SK-N-SH (cell line): ENCODE data around the gene ARPC5L. TPM values are rescaled to one million over a fixed set of nuclear protein-coding genes. Genes with fewer than 3 reads are reported as not detected.

ENCODE experiments used
- CTCF ChIA-PET: fragments of 300-600, 350-600 bp; formaldehyde crosslinking; extraction: SDS; loops from one replicate; lab custom pipeline; 2021; lab: Yijun Ruan, JAX
- POLR2A ChIA-PET: fragments of 350-600 bp; sonication (Branson Sonifier 250); formaldehyde crosslinking; extraction: SDS; loops from one replicate; lab custom pipeline; 2020; ENCODE audit warnings: antibody characterized with exemption, inconsistent platforms; lab: Yijun Ruan, JAX
- DNase-seq: peaks from one replicate; pipeline ENCODE4 v3.0.0; 2012
- H2AFZ ChIP-seq: fragments of 200-600 bp; sonication (generic); 2 replicates; pipeline ENCODE4 v1.8.1; 2016; ENCODE audit warnings: antibody characterized with exemption, mild to moderate bottlenecking, low read depth
- H3F3A ChIP-seq: fragments of 200-600 bp; sonication (generic); replicated peaks from 2 replicates; pipeline ENCODE3; 2016; ENCODE audit warnings: antibody characterized with exemption, mild to moderate bottlenecking; ENCODE audit not compliant: insufficient read depth
- H3K27ac ChIP-seq, 2 experiments: fragments of 200-500 bp in 1 of 2; fragments of 200-600 bp in 1 of 2; sonication (Bioruptor generic) in 1 of 2; sonication (generic), shearing (Covaris generic) in 1 of 2; 2 replicates each; pipeline versions ENCODE4 v1.5.1 to v1.6.1; 2014 to 2016; ENCODE audit warnings: low read depth in 2 of 2, inconsistent platforms in 1 of 2, low read length in 1 of 2, mild to moderate bottlenecking in 1 of 2, mixed read lengths in 1 of 2
- H3K27me3 ChIP-seq: fragments of 200-600 bp; sonication (generic), shearing (Covaris generic); 2 replicates; pipeline ENCODE4 v1.6.1; 2016; ENCODE audit warnings: mixed run types; ENCODE audit not compliant: insufficient read depth
- H3K36me3 ChIP-seq, 2 experiments: fragments of 200-500 bp in 1 of 2; fragments of 200-600 bp in 1 of 2; sonication (Bioruptor generic) in 1 of 2; sonication (generic) in 1 of 2; replicated peaks in 1 of 2; 2 replicates each; pipeline versions ENCODE3 to v1.5.1; 2014 to 2016; ENCODE audit warnings: low read length in 1 of 2, mild to moderate bottlenecking in 1 of 2; ENCODE audit not compliant: insufficient read depth in 2 of 2, control insufficient read depth in 1 of 2
- H3K4me1 ChIP-seq, 2 experiments: fragments of 200-500 bp in 1 of 2; fragments of 200-600 bp in 1 of 2; sonication (Bioruptor generic) in 1 of 2; sonication (generic), shearing (Covaris generic) in 1 of 2; 2 replicates each; pipeline versions ENCODE4 v1.5.1 to v1.6.1; 2014 to 2016; ENCODE audit warnings: low read depth in 1 of 2, low read length in 1 of 2, mixed run types in 1 of 2; ENCODE audit not compliant: insufficient read depth in 2 of 2, control insufficient read depth in 1 of 2
- H3K4me2 ChIP-seq: fragments of 200-600 bp; sonication (generic), shearing (Covaris generic); 2 replicates; pipeline ENCODE4 v1.6.1; 2017; ENCODE audit warnings: mixed run types
- H3K4me3 ChIP-seq, 2 experiments: fragments of 200-500 bp in 1 of 2; fragments of 200-600 bp in 1 of 2; sonication (Bioruptor generic) in 1 of 2; sonication (generic), shearing (Covaris generic) in 1 of 2; 2 replicates each; pipeline versions ENCODE4 v1.5.1 to v1.8.1; 2014 to 2016; ENCODE audit warnings: low read depth in 2 of 2, inconsistent platforms in 1 of 2, low read length in 1 of 2, mild to moderate bottlenecking in 1 of 2, mixed read lengths in 1 of 2, moderate library complexity in 1 of 2
- H3K79me2 ChIP-seq: fragments of 200-600 bp; sonication (generic); 2 replicates; pipeline ENCODE4 v1.8.1; 2017; ENCODE audit warnings: mild to moderate bottlenecking; ENCODE audit not compliant: insufficient read depth
- H3K9ac ChIP-seq: fragments of 200-600 bp; sonication (generic); 2 replicates; pipeline ENCODE4 v1.6.1; 2017; ENCODE audit warnings: mixed run types
- H3K9me2 ChIP-seq: fragments of 200-600 bp; sonication (generic); 2 replicates; pipeline ENCODE4 v1.6.1; 2017; ENCODE audit warnings: mixed run types
- H3K9me3 ChIP-seq: fragments of 200-600 bp; sonication (generic); 2 replicates; pipeline ENCODE4 v1.6.1; 2017; ENCODE audit warnings: mixed run types, mild to moderate bottlenecking, moderate library complexity
- H4K20me1 ChIP-seq: fragments of 200-600 bp; sonication (generic); 2 replicates; pipeline ENCODE4 v1.6.1; 2017; ENCODE audit warnings: mild to moderate bottlenecking, mixed run types; ENCODE audit not compliant: insufficient read depth
- CHD2 ChIP-seq: fragments of 150-350 bp; IDR thresholded peaks from 2 replicates; pipeline ENCODE4 v1.6.1; 2018; ENCODE audit warnings: low read length; ENCODE audit not compliant: partially characterized antibody
- ELF1 ChIP-seq: IDR thresholded peaks from 2 replicates; pipeline ENCODE4 v1.4.0; 2012
- EZH2phosphoT487 ChIP-seq: fragments of 200-600 bp; sonication (generic); IDR thresholded peaks from 2 replicates; pipeline ENCODE4 v1.6.1; 2017; ENCODE audit warnings: low read depth, mixed run types, mild to moderate bottlenecking, antibody characterized with exemption, moderate library complexity, borderline replicate concordance
- GABPA ChIP-seq: IDR thresholded peaks from 2 replicates; pipeline ENCODE4 v1.4.0; 2012; ENCODE audit warnings: low read depth, mild to moderate bottlenecking
- GATA2 ChIP-seq: sonication (generic); formaldehyde crosslinking; IDR thresholded peaks from 2 replicates; pipeline ENCODE4 v1.5.0; 2020; ENCODE audit warnings: mild to moderate bottlenecking, missing genetic modification reagents
- IRF3 ChIP-seq: fragments of 150-350 bp; IDR thresholded peaks from 2 replicates; pipeline ENCODE4 v1.6.1; 2016; ENCODE audit warnings: mild to moderate bottlenecking, low read depth, low read length
- MEF2A ChIP-seq: IDR thresholded peaks from 2 replicates; pipeline ENCODE4 v1.4.0; 2012; ENCODE audit warnings: low read depth, borderline replicate concordance
- SIN3A ChIP-seq: IDR thresholded peaks from 2 replicates; pipeline ENCODE4 v1.6.1; 2012; ENCODE audit warnings: low read depth, mild to moderate bottlenecking, low read length, moderate library complexity, borderline replicate concordance
- SMC3 ChIP-seq: IDR thresholded peaks from 2 replicates; pipeline ENCODE4 v1.6.1; 2012; ENCODE audit warnings: low read depth, low read length, improper control_type of control experiment
- TAF1 ChIP-seq: IDR thresholded peaks from 2 replicates; pipeline ENCODE4 v1.6.1; 2012; ENCODE audit warnings: low read depth, mild to moderate bottlenecking, low read length, moderate library complexity, borderline replicate concordance
- USF1 ChIP-seq: IDR thresholded peaks from 2 replicates; pipeline ENCODE4 v1.4.0; 2012; ENCODE audit warnings: low read depth, borderline replicate concordance
- YY1 ChIP-seq: IDR thresholded peaks from 2 replicates; pipeline ENCODE4 v1.4.0; 2012; ENCODE audit warnings: low read depth, mild to moderate bottlenecking
- ZBTB33 ChIP-seq: IDR thresholded peaks from 2 replicates; pipeline ENCODE4 v1.4.0; 2012; ENCODE audit warnings: low read depth, borderline replicate concordance
- WGBS: methylation state at CpG from one replicate; pipeline ENCODE4 v1.1.6; 2017; ENCODE audit warnings: low lambda C conversion rate; 5-methylcytosine and 5-hydroxymethylcytosine counted together
- polyA plus RNA-seq, 3 experiments: library from polyadenylated mRNA; depleted of rRNA; stranded (reverse); fragments of >200 nt; gene quantifications; 2 replicates each; pipeline ENCODE4 v1.2.3, GENCODE V29; 2012

ARPC5L gene
- polyA plus RNA-seq, 1 of the 3 experiments (the other 2 are of a cell fraction), result 73.1 TPM

DNA sequence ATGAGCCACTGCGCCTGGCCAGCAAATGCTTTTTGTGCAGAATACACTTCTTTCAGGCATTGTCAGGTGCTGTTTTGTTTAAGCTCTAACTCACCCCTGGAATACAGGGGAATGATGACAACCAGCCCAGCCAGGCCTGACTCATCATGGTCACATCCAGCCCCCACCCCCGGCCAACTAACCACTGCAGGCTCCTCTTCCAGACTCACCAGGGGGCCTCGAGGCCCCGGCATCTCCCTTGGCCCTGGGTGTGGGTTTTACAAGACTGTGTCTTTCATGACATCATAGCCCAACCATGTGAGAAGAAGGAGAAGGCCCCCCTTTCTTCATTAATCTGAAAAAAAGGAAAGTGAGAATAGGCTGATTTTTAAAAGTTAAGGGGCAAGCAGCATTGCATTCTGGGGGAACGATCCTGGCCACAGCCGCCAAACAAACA is 49.5 kb upstream of the ARPC5L start (continued):
- no peak for TF ChIP-seq IRF3
- no peak for TF ChIP-seq ZBTB33
- no peak for TF ChIP-seq CHD2
- peak; percentile 69; the same call in 1 of the 2 replicates for TF ChIP-seq MEF2A
- TF ChIP-seq TAF1, result no peak
- no peak for TF ChIP-seq GATA2 (CRISPR knock-in tag)
- TF ChIP-seq SMC3, result no peak

DNA sequence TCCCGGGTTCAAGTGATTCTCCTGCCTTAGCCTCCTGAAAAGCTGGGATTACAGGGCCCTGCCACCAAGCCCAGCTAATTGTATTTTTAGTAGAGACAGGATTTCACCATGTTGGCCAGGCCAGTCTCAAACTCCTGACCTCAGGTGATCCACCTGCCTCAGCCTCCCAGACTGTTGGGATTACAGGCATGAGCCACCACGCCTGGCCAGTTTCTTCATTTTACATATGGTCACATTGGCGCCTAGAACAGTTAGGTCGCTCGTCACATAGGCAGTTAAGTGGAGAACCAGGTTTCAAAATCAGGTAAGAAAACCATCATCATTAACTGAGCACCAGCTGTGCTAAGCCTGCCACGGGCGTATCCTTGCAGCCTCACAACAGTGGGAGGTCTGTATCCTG is 48.9 kb upstream of the ARPC5L start:
- H2AFZ ChIP-seq, result no peak overlapping the region
- ChIA-PET POLR2A (no interaction called here), CTCF (interaction anchor here (1.2 to 3.3 kb wide), 6 partner anchors 36 to 46 kb away, joined by 3 to 22 read pairs (median 5); partner anchors contain the start of genes NR6A1 and WDR38)
- H3K9me3 ChIP-seq, result no peaks in the 10 kb centered on the region
- TF ChIP-seq CHD2 (no peak), YY1 (no peak), ELF1 (no peak), IRF3 (no peak), SIN3A (no peak), EZH2phosphoT487 (no peak), GABPA (no peak), USF1 (no peak)
- 97% methylated on average over 7 of the region's 7 CpGs for WGBS
- no peaks in the 10 kb centered on the region for H3K9me2 ChIP-seq
- peak overlapping the region in 1 of 2 experiments; percentile 72; a peak in 2 of 4 replicates for H3K27ac ChIP-seq
- no peaks in the 10 kb centered on the region for H4K20me1 ChIP-seq
- no peak overlapping the region for H3K4me3 ChIP-seq
- no peak for DNase-seq
- no peaks in the 10 kb centered on the region for H3K27me3 ChIP-seq
- H3K36me3 ChIP-seq, result no peaks in the 10 kb centered on the region
- peak overlapping the region; percentile 55; the same call in 1 of the 2 replicates for H3K4me2 ChIP-seq
- no peaks in the 10 kb centered on the region for H3K79me2 ChIP-seq
- H3K4me1 ChIP-seq, result peaks cover 0 to 25% of the 10 kb centered on the region in 2 experiments; a peak in 3 of 4 replicates
- H3F3A ChIP-seq, result peaks cover 27% of the 10 kb centered on the region
- H3K9ac ChIP-seq, result peak overlapping the region; percentile 6; the same call in 1 of the 2 replicates
